Measurements from ENCODE around the gene PLA2G4B.

The PLA2G4B gene

DNA sequence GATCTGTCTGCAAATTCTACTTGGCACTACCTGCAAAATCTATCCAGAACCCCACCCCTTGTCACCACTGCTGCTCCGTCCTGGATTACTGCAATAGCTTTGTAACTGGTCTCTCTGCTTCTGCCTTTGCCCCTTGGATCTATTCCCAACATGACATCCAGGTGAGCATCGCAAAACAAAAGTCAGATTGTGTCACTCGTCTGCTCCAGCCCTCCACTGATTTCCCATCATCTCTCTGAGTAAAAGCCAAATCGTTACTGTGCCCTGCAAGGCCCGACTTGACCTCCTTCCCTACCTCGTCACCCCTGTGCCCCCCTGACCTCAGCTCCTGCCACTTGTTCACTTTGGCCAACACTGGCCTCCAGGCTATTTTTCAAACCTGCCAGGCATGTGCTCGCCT lies 45.8 kb downstream of the PLA2G4B start:
- H3K4me3 ChIP-seq (ENCODE audit: low read depth, low read length): no peak overlapping the region
- DNase-seq (ENCODE audit: low read depth): no peak
- TF ChIP-seq, protein P1, sequence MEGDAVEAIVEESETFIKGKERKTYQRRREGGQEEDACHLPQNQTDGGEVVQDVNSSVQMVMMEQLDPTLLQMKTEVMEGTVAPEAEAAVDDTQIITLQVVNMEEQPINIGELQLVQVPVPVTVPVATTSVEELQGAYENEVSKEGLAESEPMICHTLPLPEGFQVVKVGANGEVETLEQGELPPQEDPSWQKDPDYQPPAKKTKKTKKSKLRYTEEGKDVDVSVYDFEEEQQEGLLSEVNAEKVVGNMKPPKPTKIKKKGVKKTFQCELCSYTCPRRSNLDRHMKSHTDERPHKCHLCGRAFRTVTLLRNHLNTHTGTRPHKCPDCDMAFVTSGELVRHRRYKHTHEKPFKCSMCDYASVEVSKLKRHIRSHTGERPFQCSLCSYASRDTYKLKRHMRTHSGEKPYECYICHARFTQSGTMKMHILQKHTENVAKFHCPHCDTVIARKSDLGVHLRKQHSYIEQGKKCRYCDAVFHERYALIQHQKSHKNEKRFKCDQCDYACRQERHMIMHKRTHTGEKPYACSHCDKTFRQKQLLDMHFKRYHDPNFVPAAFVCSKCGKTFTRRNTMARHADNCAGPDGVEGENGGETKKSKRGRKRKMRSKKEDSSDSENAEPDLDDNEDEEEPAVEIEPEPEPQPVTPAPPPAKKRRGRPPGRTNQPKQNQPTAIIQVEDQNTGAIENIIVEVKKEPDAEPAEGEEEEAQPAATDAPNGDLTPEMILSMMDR (conservative IDR thresholded peaks at IDR 0.05; ENCODE audit: low read depth, low read length): no peak

DNA sequence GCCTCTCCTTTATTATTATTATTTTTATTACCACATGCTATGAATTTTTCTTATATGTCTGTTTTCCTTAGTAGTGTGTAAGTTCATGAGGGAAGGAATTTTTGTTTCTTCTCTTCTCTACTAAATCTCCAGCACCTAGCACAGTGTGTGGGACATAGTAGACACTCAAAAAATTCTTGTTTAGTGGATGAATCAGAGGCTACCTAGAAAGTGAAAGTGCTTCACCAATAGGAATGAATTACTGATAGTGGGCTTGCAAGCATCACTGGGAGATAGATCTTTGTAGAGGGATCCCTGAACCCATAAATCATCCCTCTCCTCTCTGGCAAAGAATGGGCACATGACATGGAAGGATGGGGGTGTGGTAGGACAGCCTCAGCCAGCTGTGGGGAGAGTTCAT lies 46.7 kb downstream of the PLA2G4B start:
- no peak overlapping the region for H3K4me3 ChIP-seq (ENCODE audit: low read depth, low read length)

DNA sequence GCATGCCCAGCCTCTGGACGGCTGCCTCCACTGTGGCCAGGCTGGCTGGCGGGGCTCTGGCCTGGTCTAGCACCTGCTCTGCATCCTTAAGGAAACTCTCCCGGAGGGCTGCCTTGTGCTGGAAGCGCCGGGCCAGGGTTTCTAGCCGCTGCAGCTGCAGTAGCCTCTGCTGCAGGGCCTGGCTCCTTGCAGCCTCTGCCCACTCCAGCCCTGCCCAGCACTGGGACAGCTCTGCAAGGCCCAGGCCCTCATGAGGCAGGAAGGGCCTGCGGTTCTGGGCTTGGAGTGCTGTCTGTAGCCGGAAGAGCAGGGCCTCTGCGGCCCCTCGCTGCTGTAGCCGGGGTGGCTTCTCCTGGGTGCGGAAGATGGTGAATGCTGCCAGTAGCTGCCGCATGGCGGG lies 47.2 kb downstream of the PLA2G4B start:
- no peak for DNase-seq (ENCODE audit: low read depth)
- TF ChIP-seq, protein P1 (conservative IDR thresholded peaks at IDR 0.05; ENCODE audit: low read depth, low read length): no peak
- no peak overlapping the region for H3K4me3 ChIP-seq (ENCODE audit: low read depth, low read length)

More for the DNA sequence above, 46.7 kb downstream of the PLA2G4B start:
- TF ChIP-seq, protein P1 (conservative IDR thresholded peaks at IDR 0.05; ENCODE audit: low read depth, low read length): no peak
- peak; percentile 48 for DNase-seq (ENCODE audit: low read depth)

DNA sequence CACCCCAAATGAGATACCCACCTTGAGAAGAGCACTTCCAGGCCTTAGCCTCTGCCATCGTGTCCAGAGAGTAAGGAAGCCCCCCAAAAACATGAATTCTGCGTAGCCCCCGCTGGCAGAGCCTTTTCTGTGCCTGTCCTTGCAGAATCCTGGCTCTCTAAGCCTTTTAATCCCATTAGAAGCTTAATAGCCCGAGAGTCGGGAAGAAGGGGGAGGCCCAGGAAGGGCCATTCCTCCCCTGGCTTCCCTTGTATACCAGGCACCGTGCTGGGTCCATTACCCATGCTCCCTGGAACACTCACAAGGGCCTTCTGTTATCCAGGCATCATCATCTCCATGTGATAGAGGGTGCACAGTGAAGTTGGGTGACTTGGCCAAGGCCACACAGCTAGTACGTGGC lies 48.1 kb downstream of the PLA2G4B start:
- H3K4me3 ChIP-seq (ENCODE audit: low read depth, low read length): no peak overlapping the region
- TF ChIP-seq, protein P1 (conservative IDR thresholded peaks at IDR 0.05; ENCODE audit: low read depth, low read length): no peak
- no peak for DNase-seq (ENCODE audit: low read depth)

DNA sequence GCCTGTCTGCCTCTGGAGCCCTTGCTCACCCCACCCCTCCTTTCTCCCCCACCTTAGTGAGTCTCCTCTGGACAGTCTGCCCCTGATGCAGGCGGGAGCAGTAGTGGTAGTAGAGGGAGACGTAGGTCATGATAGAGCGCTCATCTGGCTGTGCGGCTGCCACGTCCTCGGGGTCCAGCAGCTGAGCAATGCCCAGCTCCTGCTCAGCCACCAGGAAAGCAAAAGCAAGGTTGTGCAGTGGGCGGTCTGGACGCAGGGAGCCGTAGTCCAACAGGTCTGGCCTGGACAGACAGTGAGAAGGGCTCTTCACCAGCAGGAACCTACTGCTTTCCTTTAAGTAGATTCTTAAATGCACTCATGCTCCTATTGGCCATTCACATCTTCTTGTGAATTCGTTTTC lies 48.5 kb downstream of the PLA2G4B start:
- no peak for DNase-seq (ENCODE audit: low read depth)
- TF ChIP-seq, protein P1 (conservative IDR thresholded peaks at IDR 0.05; ENCODE audit: low read depth, low read length): no peak
- H3K4me3 ChIP-seq (ENCODE audit: low read depth, low read length): no peak overlapping the region

DNA sequence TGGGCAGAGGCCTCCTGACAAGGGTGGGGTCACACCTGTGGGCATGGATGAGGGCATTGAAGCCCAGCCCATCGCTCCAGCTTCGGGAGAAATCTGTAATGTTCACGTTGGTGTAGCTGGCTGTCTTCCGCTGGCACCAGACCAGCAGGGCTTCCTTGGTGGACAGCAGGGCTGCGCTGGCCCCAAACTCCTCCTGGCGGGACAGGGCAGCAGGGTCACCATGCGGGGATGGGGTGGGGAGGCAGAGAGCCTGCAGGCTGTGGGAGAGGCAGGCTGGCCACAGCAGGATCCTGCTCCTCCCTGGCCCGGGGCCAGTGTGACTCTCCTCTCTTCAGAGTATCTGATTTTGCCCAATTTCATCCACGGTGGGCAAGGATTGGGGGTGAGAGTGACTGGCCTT lies 49.2 kb downstream of the PLA2G4B start:
- DNase-seq (ENCODE audit: low read depth): no peak
- no peak overlapping the region for H3K4me3 ChIP-seq (ENCODE audit: low read depth, low read length)
- TF ChIP-seq, protein P1 (conservative IDR thresholded peaks at IDR 0.05; ENCODE audit: low read depth, low read length): no peak

DNA sequence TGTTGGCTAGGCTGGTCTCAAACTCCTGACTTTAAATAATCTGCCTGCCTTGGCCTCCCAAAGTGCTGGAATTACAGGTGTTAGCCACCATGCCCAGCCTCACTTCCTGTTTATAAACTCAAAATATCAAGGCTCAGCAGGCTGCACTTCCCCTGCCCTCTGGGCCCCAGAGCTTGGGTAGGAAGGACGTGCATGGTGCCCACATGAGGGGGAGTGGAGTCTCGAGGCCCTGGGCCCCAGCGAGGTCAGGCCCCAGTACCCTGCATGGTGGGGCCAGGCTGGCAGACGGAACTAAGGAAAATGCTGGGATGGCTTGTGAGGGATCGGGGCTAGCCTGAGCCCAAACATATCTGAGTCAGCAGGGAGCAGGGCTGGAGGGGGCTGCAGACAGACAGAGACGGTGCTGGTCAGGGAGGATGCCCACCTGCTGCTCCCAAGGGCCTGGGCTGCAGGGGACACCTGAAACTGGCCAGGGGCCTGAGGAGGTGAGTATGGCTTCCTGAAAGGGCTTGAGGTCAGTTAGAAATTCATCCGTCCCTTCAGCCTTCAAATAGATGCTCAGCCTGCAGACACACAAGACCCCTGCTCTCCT lies 50.1 kb downstream of the PLA2G4B start:
- no peak overlapping the region for H3K4me3 ChIP-seq (ENCODE audit: low read depth, low read length)
- TF ChIP-seq, protein P1 (conservative IDR thresholded peaks at IDR 0.05; ENCODE audit: low read depth, low read length): no peak
- no peak for DNase-seq (ENCODE audit: low read depth)

All from choroid plexus epithelial cell (primary cell).